RWPE1 (cell line): ENCODE results near the gene TEX2.
A peak's percentile ranks its signal among the peaks of the same experiment; 100 is the strongest.

Experiments
- CTCF ChIA-PET: fragments of 350-600 bp; sonication (Branson Sonifier 250); formaldehyde crosslinking; extraction: SDS; loops from one replicate; lab custom pipeline; 2021; lab: Yijun Ruan, JAX
- POLR2A ChIA-PET: fragments of 400-600 bp; formaldehyde crosslinking; extraction: SDS; loops from one replicate; lab custom pipeline; 2020; ENCODE audit warnings: antibody characterized with exemption; ENCODE audit not compliant: low non-redundant PET; lab: Yijun Ruan, JAX
- DNase-seq: peaks from one replicate; pipeline ENCODE4 v3.0.0; 2012; ENCODE audit warnings: low spot score
- H3K27ac ChIP-seq: fragments of 450-650 bp; 2 replicates; pipeline ENCODE4 v1.5.1; 2017
- TF ChIP-seq, protein P1 (sequence below): fragments of 450-650 bp; conservative IDR thresholded peaks from 2 replicates; pipeline ENCODE4 v1.5.1; 2017; ENCODE audit warnings: low read depth, mild to moderate bottlenecking

Gene TEX2

DNA sequence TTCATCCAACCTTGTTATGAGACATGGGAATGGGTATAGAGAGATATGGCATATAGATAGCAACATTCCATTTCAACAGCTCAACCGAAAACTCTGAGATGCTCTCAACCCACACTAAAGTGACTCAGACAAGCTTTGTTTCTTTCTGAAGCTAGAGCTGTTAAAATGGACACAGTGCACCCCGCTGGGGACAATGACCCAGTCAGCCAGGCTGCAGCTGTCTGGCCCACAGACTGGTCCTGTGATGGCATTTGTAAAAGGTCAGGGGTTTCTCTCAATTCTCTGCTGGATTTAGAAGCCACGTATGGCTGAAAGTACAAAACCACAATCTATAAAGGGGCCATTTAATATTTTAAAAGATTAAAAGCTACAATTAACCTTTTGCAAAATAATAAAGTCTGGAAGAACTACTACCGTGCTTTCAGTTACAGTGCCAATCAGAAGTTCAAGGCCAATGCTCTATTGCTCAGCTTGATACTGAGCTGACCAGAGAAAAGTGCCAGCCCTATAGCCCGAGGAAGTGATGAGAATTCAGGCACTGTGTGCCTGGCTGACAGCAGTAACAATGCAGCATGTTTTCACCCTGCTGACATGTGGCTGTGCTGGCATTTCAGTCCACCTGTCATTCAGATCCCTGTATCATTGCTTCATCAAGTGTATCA is 60.2 kb downstream of the TEX2 start:
- no peak overlapping the region for H3K27ac ChIP-seq
- ChIA-PET CTCF (interaction anchor here (0.6 kb wide), 1 partner anchor 161 kb away, joined by 3 read pairs; no protein-coding TSS in a partner anchor), POLR2A (interaction anchor here (0.6 to 1.0 kb wide), 2 partner anchors 58 to 100 kb away, joined by 3 to 6 read pairs; no protein-coding TSS in a partner anchor)
- DNase-seq, result peak; percentile 41
- TF ChIP-seq, protein P1, sequence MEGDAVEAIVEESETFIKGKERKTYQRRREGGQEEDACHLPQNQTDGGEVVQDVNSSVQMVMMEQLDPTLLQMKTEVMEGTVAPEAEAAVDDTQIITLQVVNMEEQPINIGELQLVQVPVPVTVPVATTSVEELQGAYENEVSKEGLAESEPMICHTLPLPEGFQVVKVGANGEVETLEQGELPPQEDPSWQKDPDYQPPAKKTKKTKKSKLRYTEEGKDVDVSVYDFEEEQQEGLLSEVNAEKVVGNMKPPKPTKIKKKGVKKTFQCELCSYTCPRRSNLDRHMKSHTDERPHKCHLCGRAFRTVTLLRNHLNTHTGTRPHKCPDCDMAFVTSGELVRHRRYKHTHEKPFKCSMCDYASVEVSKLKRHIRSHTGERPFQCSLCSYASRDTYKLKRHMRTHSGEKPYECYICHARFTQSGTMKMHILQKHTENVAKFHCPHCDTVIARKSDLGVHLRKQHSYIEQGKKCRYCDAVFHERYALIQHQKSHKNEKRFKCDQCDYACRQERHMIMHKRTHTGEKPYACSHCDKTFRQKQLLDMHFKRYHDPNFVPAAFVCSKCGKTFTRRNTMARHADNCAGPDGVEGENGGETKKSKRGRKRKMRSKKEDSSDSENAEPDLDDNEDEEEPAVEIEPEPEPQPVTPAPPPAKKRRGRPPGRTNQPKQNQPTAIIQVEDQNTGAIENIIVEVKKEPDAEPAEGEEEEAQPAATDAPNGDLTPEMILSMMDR, result no peak

DNA sequence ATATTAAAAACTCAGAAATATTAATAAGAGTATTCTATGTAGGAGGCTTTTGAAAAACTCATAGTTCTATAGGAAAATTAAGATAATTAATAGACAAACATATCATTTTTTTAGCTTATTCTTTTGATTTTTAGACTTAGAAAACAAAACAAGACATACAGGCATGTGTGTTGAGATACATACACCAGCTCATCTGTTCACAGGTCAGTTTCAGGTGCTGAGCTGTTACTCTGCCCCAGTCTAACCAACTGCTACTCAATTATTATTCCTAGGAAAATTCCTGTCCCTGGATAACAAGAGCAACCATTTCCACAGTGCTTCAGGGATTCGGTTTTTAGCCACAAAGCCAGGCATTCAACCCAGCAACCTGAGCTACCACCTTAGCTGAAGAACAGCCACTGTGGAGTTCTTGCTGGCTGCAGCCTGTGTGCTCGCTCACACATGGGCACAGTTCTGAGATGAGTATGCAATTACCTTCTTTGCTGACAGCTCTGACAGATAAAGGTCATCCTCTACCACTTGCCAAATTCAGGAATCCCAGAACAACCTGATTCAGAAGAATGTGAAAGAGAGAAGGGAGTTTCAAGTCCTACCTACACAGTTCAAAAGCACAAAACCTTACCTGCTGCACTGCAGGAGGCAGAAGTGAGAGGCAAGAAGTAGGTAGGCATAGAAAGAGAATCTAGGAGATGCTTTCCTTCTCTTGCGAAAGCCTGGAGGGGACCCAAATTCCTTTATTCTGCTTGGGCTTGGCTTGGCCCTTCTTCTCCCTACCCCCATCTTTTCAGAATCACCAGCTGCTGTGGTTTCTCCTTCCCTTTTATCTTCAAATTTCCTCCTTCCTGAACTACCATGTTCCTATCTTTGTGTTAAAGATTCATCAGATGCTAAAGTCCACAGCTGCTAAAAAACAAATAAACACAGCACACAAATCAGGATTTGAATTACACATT is 62.7 kb downstream of the TEX2 start:
- ChIA-PET POLR2A (no interaction called here), CTCF (no interaction called here)
- peak overlapping the region; percentile 48; the same call in 1 of the 2 replicates for H3K27ac ChIP-seq
- TF ChIP-seq, protein P1, result no peak
- DNase-seq, result no peak

DNA sequence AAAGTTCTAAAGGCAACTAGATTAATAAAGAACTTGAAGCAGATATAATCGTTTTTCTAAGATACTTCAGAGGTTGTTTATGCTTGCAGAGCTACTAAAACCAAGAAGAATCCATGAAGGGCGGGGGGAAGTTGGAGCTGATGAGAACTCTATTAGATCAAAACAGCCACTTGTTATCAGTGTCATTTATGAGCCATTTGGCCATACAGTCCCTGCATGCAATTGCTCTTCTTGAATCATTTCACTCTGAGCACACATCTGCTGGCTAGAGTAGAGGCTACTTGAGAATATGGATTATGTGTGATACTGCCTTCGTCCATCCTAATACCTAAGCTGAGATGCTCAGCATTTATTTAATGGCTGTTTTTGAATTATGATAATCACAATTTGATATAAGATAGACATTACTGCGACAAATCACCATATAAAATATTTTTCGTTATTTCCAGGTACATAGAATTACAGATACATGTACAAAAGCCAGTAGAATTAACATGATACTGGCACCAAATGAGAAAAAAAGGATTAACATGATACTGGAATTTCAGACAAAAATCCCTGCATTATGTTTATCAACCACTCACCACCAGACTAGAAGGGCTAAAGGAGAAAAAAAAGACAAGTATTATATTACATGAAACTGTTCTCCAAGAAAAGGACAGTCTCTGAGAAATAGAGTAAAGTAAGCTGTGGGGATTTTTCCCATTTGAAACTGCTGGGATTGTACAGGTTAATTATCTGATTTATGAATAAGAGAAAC is 64.5 kb downstream of the TEX2 start:
- TF ChIP-seq, protein P1, result no peak
- ChIA-PET CTCF (no interaction called here), POLR2A (no interaction called here)
- DNase-seq, result no peak
- H3K27ac ChIP-seq, result no peak overlapping the region

DNA sequence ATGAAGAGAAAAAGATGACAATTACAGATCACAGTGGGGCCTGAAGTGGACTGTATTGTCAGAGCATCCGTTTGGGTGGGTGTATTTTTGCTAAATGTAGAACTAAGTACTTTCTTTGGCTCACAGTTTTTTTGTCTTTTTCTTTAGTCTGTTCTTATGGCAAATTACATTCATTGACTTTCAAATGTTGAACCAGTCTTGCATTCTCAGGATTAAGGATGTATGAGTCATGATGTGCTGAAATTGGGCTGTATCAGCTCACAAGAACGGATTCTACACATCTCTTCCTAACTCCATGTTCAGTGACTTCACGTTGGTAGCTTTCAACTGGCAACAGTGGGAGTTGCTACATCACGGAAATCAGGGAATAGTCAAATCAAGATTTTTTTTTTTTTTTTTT is 66.5 kb downstream of the TEX2 start:
- DNase-seq, result peak; percentile 30
- ChIA-PET CTCF (no interaction called here), POLR2A (no interaction called here)
- TF ChIP-seq, protein P1, result no peak
- no peak overlapping the region for H3K27ac ChIP-seq

DNA sequence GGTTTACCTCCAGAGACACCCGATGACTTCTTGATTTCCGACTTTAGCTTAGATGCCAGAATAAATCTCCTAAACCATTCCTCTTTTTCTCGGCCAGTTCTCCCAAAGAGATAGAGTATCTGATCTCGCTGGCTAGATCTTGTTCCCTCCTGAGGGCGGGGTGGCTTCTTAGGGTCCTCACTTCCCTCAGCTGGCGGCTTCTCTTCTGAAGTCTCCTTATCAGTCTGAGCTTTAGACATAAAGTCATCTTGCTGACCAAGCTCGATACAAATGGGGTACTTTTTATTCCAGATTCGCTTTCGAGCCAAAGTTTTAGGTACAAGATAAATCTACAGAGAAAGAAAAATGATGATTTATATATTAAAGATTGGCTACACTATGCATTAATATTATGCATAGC is 69.5 kb downstream of the TEX2 start:
- ChIA-PET POLR2A (no interaction called here), CTCF (no interaction called here)

More for the DNA sequence above, 69.5 kb downstream of the TEX2 start:
- no peak for DNase-seq
- TF ChIP-seq, protein P1, result no peak
- H3K27ac ChIP-seq, result no peak overlapping the region
